22Rv1 (cell line): Measurements from ENCODE around the gene IL3.

Source experiments
- H3K27ac ChIP-seq: fragments of 450-650 bp; 2 replicates; pipeline ENCODE4 v1.5.1; 2017
- ZFX ChIP-seq: fragments of 450-650 bp; IDR thresholded peaks from 2 replicates; pipeline ENCODE4 v1.6.1; 2017; ENCODE audit warnings: antibody characterized with exemption, borderline replicate concordance
- TF ChIP-seq, protein P1 (sequence below): fragments of 450-650 bp; IDR thresholded peaks from 2 replicates; pipeline ENCODE4 v1.5.1; 2017; ENCODE audit warnings: mild to moderate bottlenecking

Gene IL3

DNA sequence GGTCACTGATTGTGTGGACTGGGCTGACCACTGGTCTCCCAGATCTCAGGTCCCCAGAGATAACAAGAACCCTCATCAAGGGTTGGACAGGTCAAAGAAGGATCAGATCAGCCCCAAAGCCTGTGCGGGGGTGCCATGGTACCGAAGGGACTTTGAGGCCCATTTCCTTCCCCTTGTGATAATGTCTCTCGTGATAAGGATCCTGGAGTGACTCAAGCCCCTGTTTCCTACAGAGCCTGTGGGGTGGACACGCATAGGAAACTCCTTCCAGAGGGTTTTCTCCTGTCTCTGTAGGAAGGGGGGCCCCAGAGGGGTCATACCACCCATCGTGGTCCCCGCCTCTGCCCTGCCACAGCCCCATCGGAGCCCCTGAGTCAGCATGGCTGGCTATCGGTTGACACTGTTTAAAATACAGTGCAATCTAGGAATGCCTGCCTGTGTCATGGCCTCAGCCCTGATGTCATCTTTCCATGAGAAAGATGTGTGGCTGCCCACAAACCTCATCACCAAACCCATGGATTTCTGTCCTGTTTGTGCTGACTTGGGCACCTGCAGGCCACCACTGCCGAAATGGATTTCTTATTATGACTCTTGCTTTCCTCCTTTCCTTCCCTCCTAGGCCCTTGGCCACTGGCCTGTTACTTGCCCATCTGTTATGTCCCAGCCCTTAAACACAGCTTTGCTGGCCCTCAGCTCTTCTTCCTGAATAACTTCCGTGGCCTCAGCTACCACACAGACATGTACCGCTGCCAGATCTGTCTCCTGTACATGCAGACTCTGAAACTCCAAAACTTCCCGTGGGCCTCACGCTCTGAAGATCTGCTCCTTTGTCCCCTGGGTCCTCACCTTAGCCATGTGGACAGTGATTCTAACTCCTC, 10.2 kb downstream of the IL3 start:
- no peak for TF ChIP-seq ZFX
- TF ChIP-seq, protein P1, sequence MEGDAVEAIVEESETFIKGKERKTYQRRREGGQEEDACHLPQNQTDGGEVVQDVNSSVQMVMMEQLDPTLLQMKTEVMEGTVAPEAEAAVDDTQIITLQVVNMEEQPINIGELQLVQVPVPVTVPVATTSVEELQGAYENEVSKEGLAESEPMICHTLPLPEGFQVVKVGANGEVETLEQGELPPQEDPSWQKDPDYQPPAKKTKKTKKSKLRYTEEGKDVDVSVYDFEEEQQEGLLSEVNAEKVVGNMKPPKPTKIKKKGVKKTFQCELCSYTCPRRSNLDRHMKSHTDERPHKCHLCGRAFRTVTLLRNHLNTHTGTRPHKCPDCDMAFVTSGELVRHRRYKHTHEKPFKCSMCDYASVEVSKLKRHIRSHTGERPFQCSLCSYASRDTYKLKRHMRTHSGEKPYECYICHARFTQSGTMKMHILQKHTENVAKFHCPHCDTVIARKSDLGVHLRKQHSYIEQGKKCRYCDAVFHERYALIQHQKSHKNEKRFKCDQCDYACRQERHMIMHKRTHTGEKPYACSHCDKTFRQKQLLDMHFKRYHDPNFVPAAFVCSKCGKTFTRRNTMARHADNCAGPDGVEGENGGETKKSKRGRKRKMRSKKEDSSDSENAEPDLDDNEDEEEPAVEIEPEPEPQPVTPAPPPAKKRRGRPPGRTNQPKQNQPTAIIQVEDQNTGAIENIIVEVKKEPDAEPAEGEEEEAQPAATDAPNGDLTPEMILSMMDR: no peak
- H3K27ac ChIP-seq: no peak overlapping the region

DNA sequence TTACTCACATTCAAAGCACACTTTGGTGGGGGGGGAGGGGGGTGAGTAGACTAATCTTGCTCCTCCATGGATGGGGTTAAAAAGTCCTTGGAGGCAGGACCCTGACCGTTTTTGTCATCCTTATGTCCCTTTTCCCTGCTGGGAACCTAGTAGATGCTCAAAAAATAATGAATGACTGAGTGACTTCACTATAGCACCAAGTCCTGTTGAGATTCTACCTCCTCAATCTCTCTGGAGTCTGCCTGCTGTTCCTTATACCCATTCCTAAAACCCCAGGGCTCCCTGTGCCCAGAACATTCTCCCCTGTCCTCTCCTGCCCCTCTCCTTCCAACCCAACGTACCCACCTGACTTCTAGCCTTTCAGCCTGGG, 10.9 kb downstream of the IL3 start:
- H3K27ac ChIP-seq: no peak overlapping the region
- TF ChIP-seq, protein P1: no peak
- TF ChIP-seq ZFX: no peak

DNA sequence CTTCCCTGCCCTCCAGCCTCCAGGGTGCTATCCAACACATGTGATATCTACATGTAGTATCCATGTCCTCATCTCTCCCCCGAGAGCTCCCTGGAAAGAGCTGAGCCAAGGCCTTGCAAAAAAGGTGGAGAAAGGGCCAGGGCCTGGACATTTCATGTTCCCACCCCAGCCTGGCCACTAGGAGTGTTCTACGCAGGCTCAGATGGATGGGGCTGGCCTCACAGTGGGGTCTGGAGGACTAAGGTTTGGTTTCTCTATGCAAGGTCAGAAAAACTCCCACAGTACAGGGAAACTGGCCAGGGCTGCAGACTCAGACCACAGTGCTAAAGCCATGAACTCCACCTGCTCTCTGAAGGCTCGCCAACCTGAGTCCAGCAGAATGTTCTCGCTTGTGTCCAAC, 11.6 kb downstream of the IL3 start:
- no peak overlapping the region for H3K27ac ChIP-seq
- TF ChIP-seq ZFX: no peak
- TF ChIP-seq, protein P1: no peak

DNA sequence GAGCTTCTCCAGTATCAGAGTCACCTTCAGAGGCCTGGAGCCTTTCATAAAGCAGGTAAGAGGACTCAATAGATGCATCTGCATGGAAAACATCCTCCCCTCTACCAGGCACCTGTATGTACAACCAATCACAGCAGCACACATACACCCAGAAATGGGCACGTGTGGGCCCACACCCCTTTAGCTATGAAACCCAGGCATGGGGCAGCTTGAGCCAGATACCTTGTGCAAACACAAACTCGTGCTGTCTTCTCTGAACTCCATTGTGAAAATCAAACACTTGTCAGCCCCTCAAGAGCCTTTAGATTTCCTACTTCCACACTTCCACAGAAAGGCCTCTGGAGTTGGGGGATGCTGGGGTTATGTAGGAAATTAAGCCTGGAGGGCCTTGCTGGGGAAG, 12.1 kb downstream of the IL3 start:
- TF ChIP-seq ZFX: no peak
- TF ChIP-seq, protein P1: no peak
- H3K27ac ChIP-seq: no peak overlapping the region

DNA sequence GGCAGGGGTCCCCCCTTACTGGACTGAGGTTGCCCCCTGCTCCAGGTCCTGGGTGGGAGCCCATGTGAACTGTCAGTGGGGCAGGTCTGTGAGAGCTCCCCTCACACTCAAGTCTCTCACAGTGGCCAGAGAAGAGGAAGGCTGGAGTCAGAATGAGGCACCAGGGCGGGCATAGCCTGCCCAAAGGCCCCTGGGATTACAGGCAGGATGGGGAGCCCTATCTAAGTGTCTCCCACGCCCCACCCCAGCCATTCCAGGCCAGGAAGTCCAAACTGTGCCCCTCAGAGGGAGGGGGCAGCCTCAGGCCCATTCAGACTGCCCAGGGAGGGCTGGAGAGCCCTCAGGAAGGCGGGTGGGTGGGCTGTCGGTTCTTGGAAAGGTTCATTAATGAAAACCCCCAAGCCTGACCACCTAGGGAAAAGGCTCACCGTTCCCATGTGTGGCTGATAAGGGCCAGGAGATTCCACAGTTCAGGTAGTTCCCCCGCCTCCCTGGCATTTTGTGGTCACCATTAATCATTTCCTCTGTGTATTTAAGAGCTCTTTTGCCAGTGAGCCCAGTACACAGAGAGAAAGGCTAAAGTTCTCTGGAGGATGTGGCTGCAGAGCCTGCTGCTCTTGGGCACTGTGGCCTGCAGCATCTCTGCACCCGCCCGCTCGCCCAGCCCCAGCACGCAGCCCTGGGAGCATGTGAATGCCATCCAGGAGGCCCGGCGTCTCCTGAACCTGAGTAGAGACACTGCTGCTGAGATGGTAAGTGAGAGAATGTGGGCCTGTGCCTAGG, 13.0 kb downstream of the IL3 start, which contains the start of gene CSF2:
Gene CSF2, plus strand, starts transcription at position 559 of the 783 bp plus-strand sequence. Its CDS starts 35 bp downstream, at position 594.
- no peak for TF ChIP-seq ZFX
- TF ChIP-seq, protein P1: no peak
- H3K27ac ChIP-seq: no peak within 1 kb of the TSS

DNA sequence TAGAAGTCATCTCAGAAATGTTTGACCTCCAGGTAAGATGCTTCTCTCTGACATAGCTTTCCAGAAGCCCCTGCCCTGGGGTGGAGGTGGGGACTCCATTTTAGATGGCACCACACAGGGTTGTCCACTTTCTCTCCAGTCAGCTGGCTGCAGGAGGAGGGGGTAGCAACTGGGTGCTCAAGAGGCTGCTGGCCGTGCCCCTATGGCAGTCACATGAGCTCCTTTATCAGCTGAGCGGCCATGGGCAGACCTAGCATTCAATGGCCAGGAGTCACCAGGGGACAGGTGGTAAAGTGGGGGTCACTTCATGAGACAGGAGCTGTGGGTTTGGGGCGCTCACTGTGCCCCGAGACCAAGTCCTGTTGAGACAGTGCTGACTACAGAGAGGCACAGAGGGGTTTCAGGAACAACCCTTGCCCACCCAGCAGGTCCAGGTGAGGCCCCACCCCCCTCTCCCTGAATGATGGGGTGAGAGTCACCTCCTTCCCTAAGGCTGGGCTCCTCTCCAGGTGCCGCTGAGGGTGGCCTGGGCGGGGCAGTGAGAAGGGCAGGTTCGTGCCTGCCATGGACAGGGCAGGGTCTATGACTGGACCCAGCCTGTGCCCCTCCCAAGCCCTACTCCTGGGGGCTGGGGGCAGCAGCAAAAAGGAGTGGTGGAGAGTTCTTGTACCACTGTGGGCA, 13.8 kb downstream of the IL3 start:
- TF ChIP-seq ZFX: no peak
- TF ChIP-seq, protein P1: no peak
- no peak overlapping the region for H3K27ac ChIP-seq
